ENCODE data around the gene RASGRF2.
"Not testable (repeated sequence)": the region's sequence is repeated elsewhere in the genome, so short reads cannot be mapped to it uniquely, and the experiment has no call there.

The RASGRF2 gene

GRCh38 chr5:80987078-80987766, 27.1 kb downstream of the RASGRF2 start:
- DNase-seq = no peak

- DNase-seq = no peak
Measured at GRCh38 chr5:80988419-80988935, 28.3 kb downstream of the RASGRF2 start.

- no peak for DNase-seq
Measured at GRCh38 chr5:80989883-80990282, 29.7 kb downstream of the RASGRF2 start.

- no peak for DNase-seq
Measured at GRCh38 chr5:80990527-80990926, 30.4 kb downstream of the RASGRF2 start.

GRCh38 chr5:80990971-80991370, 30.8 kb downstream of the RASGRF2 start:
- no peak for DNase-seq

GRCh38 chr5:80995908-80996307, 35.7 kb downstream of the RASGRF2 start:
- DNase-seq = no peak

- peak; percentile 31 for DNase-seq
Measured at GRCh38 chr5:80998590-80998979, 38.4 kb downstream of the RASGRF2 start.

GRCh38 chr5:81003811-81004386, 43.7 kb downstream of the RASGRF2 start:
- no peak for DNase-seq

GRCh38 chr5:81005708-81006107, 45.5 kb downstream of the RASGRF2 start:
- DNase-seq = no peak

- DNase-seq = no peak
Measured at GRCh38 chr5:81006231-81006630, 46.1 kb downstream of the RASGRF2 start.

GRCh38 chr5:81006947-81007636, 46.9 kb downstream of the RASGRF2 start:
- DNase-seq = no peak

- DNase-seq = no peak
Measured at GRCh38 chr5:81007637-81008027, 47.5 kb downstream of the RASGRF2 start.

- no peak for DNase-seq
Measured at GRCh38 chr5:81010336-81011169, 50.4 kb downstream of the RASGRF2 start.

- no peak for DNase-seq
Measured at GRCh38 chr5:81014348-81014747, 54.2 kb downstream of the RASGRF2 start.

- DNase-seq = no peak
Measured at GRCh38 chr5:81016116-81016515, 56.0 kb downstream of the RASGRF2 start.

- no peak for DNase-seq
Measured at GRCh38 chr5:81017320-81017719, 57.2 kb downstream of the RASGRF2 start.

- not testable (repeated sequence) for DNase-seq
Measured at GRCh38 chr5:81018608-81019007, 58.4 kb downstream of the RASGRF2 start.

GRCh38 chr5:81019748-81020147, 59.6 kb downstream of the RASGRF2 start:
- DNase-seq = no peak

GRCh38 chr5:81020478-81021167, 60.5 kb downstream of the RASGRF2 start:
- no peak for DNase-seq

GRCh38 chr5:81021486-81021885, 61.3 kb downstream of the RASGRF2 start:
- no peak for DNase-seq

GRCh38 chr5:81021951-81022687, 62.0 kb downstream of the RASGRF2 start:
- no peak for DNase-seq

- no peak for DNase-seq
Measured at GRCh38 chr5:81022688-81023084, 62.5 kb downstream of the RASGRF2 start.

Data from stimulated activated CD4-positive, alpha-beta T cell treated with anti-CD3 and anti-CD28 coated beads, Interleukin-12 subunit alpha, Interleukin-12 subunit beta, amount 100 ng/mL, for 4 hours (primary cell).